HG02678 (cell line): ENCODE data around the gene MKX.
"Not testable (repeated sequence)": the region's sequence is repeated elsewhere in the genome, so short reads cannot be mapped to it uniquely, and the experiment has no call there.

ENCODE experiments used
- ATAC-seq: cut with Tn5 transposase; IDR thresholded peaks from one replicate; pipeline ENCODE4 v1.9.1; 2021; ENCODE audit warnings: mild to moderate bottlenecking, moderate library complexity; ENCODE audit not compliant: unreplicated experiment

MKX gene

GRCh38 chr10:27695088-27695487, 50.5 kb downstream of the MKX start:
- ATAC-seq = no peak

DNA sequence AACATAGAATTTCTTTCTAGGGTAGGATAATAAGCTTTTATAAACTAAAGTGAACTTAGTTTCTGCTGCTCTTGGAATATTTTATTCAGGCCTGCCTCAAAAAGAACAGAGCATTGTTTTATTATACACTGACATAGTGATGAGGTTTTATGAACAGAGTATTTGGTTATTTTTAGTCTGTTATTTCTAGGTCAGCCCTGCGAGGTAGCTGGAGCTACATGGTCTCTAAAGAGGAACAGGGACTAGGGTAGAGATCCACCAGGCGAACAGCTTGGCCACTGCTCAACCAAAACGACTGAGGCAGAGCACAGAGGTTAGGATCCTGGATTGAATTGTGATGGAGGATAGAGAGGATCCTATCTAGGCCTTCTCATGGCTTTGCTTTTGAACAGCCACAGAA, 53.0 kb downstream of the MKX start:
- ATAC-seq = no peak

DNA sequence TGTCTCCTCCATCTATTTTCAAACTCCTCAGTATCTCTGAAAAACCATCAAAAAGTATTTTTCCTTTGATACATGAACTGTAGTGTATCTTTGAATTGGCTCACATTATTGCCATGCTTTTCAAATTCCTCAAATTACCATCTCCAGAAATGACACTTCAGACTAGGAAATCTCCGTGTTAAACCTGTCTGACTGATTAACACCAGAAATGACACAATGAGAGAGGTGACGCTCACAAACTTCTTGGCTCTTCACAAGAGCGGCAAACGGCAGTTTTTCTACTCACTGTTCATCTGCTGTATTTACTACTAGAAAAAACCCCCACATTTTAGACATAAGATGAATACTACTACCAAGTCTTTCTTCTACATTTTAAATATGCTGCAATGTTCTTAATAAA, 56.6 kb downstream of the MKX start:
- ATAC-seq = no peak

DNA sequence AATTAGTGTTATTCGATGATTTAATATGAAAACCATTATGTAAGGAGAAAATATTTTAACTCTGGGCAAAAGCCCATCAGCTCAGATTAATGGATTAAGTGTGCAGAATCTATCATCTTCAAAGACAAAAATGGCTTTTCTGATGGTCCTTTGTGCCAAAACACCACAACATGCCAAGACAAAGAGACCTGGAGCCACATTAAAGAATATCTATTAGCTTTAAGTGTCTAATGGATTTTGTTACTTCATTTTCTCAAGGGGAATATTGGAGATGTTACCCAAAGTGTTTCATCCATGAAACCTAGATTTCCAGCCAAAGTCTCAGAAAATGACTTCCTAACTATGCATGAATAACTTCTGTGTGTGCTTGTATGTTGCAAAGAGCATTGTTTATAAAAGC, 57.3 kb downstream of the MKX start:
- ATAC-seq = no peak

- ATAC-seq = no peak
Measured at GRCh38 chr10:27687743-27688142, 57.9 kb downstream of the MKX start.

DNA sequence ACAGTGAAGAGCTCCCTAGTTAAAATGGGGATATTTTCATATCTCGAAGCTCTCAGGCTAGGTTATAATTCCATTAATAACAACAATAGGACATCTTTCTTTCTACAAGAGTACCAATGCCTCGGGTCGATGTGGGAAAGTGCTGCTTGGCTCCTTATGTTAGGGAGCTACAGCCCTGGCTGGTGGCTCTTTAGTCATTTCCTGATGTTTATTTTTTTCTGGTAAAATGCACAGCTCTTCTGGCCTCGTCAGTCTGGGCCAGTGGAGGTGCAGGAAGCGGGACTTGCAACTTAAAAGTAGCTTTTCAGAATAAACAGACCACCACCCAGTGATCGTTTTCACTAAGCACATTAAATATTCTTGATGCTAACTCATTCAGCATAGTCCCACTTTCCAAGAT, 58.3 kb downstream of the MKX start:
- ATAC-seq = no peak

DNA sequence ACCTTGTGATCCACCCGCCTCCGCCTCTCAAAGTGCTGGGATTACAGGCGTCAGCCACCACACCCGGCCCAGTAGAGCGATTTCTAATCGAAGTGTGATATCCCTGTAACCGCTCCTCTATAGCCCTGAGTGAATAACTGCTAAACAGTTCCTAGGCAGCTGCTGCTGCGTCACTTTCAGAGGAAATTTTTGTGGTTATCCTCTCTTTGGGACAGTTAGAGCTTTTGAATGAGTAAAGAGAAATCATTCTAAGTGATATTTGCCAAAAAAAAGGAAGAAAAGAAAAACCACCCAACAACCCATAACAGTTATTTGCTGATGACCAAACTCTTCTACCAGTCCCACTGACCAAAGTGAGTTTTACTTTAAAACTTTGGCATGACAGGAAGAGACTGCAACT, 59.9 kb downstream of the MKX start:
- ATAC-seq = no peak

DNA sequence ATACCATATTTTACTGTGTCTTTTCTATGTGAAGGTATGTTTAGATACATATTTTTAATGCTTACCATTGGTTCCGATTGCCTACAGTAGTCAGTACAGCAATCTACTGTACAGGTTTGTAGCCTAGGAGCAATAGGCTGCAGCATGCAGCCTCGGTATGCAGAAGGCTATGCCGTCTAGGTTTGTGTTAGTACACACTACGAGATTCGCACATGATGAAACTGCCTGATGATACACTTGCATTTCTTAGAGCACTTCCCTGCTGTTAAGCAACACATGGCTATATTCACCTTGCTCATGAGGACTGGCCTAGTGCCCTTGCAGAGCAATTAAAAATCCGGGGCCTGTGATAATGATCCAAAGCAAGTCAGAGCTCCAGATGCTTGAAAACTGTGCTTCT, 62.4 kb downstream of the MKX start:
- no peak for ATAC-seq

DNA sequence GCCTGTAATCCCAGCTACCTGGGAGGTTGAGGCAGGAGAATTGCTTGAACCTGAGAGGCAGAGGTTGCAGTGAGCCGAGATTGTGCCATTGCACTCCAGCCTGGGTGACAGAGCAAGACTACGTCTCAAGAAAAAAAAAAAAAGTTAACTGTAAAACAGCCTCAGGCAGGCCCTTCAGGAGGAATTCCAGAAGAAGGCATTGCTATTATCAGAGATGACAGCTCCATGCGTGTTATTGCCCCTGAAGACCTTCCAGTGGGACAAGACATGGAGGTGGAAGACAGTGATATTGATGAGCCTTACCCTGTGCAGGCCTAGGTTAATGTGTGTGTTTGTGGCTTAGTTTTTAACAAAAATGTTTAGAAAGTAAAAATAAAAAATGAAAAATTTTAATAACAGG, 63.8 kb downstream of the MKX start:
- ATAC-seq = not testable (repeated sequence)

DNA sequence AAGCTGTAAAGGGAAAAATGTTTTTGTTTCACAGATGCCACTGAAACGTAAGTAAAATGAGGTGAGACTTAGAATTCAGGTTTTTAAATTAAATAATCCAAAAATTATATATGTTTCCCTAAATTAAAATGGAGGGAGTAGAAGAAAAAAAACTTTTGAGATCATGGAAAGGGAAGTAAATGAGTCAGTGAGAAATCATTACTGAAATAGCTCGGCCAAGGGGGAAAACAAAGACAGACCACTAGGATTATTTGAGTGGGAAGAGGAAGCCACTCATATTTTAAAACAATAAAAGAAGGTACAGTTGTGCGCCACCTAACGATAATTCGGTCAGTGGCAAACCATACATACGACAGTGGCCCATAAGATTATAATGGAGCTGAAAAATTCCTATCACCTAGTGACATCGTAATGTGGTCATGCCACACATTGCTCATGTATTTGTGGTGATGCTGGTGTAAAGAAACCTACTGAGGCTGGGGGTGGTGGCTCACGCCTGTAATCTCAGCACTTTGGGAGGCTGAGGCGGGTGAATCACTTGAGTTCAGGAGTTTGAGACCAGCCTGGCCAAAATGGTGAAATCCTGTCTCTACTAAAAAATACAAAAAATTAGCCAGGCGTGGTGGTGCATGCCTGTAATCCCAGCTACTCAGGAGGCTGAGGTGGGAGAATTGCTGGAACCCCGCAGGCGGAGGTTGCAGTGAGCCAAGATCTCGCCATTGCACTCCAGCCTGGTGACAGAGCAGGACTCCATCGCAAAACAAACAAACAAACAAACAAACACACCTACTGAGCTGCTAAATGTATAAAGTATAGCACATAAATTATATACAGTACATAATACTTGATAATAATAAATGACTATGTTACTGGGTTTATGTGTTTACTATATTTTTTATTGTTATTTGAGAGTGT, 64.7 kb downstream of the MKX start:
- ATAC-seq = no peak

- no peak for ATAC-seq
Measured at GRCh38 chr10:27680006-27680557, 65.5 kb downstream of the MKX start.

GRCh38 chr10:27679369-27679912, 66.2 kb downstream of the MKX start:
- ATAC-seq = no peak

- no peak for ATAC-seq
Measured at GRCh38 chr10:27678166-27678565, 67.5 kb downstream of the MKX start.

DNA sequence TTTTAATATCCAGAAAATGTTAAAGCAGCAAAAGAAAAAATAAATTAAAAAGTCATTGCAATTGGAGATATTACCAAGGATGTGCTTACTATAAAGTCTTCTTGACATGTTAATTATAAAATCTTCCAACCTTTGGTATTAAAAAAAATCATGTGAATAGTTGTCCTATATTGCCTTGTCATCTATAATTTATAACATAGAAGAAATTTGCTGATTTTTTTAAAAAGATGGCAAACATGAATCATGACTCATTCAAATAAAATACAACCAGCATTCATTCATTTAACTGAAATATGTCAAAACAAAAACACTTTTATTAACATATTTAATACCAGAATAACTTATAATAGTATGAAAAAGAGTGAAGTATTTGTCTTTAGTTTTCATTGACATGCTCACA, 72.6 kb downstream of the MKX start:
- ATAC-seq = no peak

- ATAC-seq = no peak
Measured at GRCh38 chr10:27671821-27672220, 73.8 kb downstream of the MKX start.

DNA sequence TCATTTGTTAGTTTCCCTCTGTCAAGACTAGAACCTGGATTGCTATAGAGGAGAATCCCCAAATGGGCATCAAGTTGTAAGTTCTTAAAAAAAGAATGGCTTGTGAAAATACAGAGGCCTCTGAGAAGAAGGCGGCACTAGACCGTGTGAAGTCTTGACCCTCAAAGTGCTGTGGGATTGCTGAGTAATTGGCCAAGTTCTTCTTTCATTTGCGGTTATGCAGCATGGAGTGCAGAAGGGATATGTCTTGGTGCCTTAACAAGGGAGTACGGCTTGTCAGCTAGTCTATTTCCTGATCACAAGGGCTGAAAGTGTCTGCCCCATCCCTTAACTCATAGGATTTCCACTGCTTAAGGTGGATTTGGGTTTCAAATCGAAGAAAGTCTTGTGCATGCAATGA, 81.2 kb downstream of the MKX start:
- ATAC-seq = no peak

GRCh38 chr10:27663621-27664020, 82.0 kb downstream of the MKX start:
- no peak for ATAC-seq

DNA sequence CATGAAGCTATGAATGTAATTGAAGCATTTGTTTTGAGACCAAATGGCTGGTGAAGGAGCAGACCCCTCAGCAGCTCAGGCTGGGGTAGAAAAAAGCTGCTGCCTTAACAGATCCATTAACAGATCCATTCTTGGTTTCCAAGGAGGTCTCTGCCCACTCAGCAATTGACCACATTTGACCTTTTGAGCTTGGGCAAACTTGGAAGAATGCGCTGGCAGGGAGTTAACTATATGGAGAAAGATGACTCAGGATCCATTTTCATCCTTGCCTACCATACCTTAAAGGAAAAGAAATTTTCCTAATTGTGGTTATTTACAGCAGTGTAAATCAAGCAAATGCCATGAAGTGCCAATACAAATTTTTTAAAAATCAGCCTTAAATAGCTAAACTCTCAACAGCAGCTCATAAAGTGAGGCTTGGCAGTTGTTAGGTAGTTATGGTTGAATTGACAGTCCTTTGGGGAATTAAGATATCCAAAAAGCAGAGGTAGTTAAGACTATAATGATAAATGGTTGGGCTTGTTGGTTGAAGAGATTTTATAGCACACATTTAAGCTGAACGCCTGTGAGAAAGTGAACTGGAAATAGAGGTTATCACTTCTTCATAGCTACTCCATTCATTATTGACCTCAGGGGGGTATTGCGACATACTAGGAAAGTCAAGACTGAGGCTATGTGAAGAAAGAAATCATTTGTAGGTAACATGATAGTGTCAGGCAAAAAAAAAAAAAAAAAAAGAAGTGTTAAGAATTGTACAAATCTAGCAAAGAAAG, 83.9 kb downstream of the MKX start:
- ATAC-seq = no peak

- no peak for ATAC-seq
Measured at GRCh38 chr10:27660711-27661110, 84.9 kb downstream of the MKX start.

DNA sequence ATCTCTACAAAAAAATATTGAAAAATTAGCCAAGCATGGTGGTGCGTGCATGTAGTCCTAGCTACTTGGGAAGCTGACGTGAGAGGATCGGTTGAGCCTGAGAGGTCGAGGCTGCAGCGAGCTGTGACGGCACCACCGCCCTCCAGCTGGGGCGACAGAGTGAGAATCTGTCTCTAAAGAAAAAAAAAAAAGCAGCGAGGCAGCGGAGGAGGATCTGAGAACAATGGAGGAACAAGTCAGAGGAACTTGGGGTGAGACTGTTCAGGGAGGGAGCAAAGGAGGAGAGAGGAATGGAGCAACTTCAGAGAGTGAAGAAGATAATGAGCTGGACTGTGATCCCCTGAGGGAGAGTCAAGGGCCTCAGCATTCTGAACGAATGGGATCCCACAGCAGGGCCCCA, 85.4 kb downstream of the MKX start:
- ATAC-seq = no peak

DNA sequence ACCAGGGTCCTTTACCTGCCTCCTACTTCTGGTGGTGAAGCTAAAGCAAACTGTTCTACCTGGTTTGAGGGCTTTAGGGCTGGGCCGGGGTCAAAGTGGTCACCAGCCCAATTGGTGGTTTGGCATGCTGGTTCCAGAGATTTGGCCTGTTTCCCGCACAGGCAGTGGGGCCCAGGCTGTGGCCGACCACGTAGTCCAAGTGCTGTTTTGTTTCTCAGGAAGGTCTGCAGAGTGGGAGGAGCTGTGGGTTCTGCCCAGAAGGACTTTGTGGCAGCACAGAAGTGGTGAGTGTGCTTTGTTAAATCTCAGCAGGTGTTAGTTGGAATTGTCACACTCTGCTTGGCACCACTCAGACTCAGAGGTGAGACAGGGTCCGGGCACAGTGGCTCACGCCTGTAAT, 85.8 kb downstream of the MKX start:
- no peak for ATAC-seq

GRCh38 chr10:27658788-27659187, 86.8 kb downstream of the MKX start:
- no peak for ATAC-seq
